Bone marrow (tissue), 2 donors: ENCODE data around the gene SDHB.

Experiments used
- DNase-seq, 2 donors: peaks; one replicate each; lab custom pipeline; 2025; lab: John Stamatoyannopoulos, UW

SDHB gene

GRCh38 chr1:17012775-17013490 is 40.9 kb downstream of the SDHB start:
- no peak for DNase-seq

GRCh38 chr1:17011439-17012307 is 42.2 kb downstream of the SDHB start, which contains the start of gene ATP13A2:
Gene ATP13A2, minus strand, starts transcription at chr1:17011928. Its CDS starts 190 bp downstream, at chr1:17011738.
- peak in 1 of 2 donors; percentile 19 for DNase-seq

GRCh38 chr1:17011092-17011438 is 42.8 kb downstream of the SDHB start:
- no peak for DNase-seq

GRCh38 chr1:17009706-17010105 is 44.1 kb downstream of the SDHB start:
- DNase-seq = peak in 1 of 2 donors; percentile 29

GRCh38 chr1:17008208-17008855 is 45.5 kb downstream of the SDHB start:
- DNase-seq = no peak

GRCh38 chr1:17007121-17007520 is 46.7 kb downstream of the SDHB start:
- no peak for DNase-seq

- DNase-seq = no peak
These were observed 48.5 kb downstream of the SDHB start for GRCh38 chr1:17005365-17005740.

GRCh38 chr1:17004466-17005364 is 49.1 kb downstream of the SDHB start:
- no peak for DNase-seq

GRCh38 chr1:17002524-17002902 is 51.3 kb downstream of the SDHB start:
- no peak for DNase-seq

- no peak for DNase-seq
These were observed 51.9 kb downstream of the SDHB start for GRCh38 chr1:17001760-17002523.

- no peak for DNase-seq
These were observed 54.0 kb downstream of the SDHB start for GRCh38 chr1:16999863-17000262.

- DNase-seq = no peak
These were observed 55.2 kb downstream of the SDHB start for GRCh38 chr1:16998589-16998988.

GRCh38 chr1:16996845-16997244 is 57.0 kb downstream of the SDHB start:
- no peak for DNase-seq

GRCh38 chr1:16993521-16994038 is 60.3 kb downstream of the SDHB start:
- DNase-seq = no peak

GRCh38 chr1:16992675-16993074 is 61.2 kb downstream of the SDHB start:
- DNase-seq = no peak

GRCh38 chr1:16992102-16992501 is 61.7 kb downstream of the SDHB start:
- DNase-seq = no peak

GRCh38 chr1:16991571-16991970 is 62.3 kb downstream of the SDHB start:
- DNase-seq = no peak

GRCh38 chr1:16989676-16990391 is 64.0 kb downstream of the SDHB start:
- DNase-seq = no peak

GRCh38 chr1:16988210-16988609 is 65.6 kb downstream of the SDHB start:
- DNase-seq = no peak

- no peak for DNase-seq
These were observed 66.9 kb downstream of the SDHB start for GRCh38 chr1:16986962-16987361.
